Fibroblast of skin of left quadriceps (primary cell): ENCODE results near the gene ABCF2.

ENCODE experiments used
- DNase-seq, 2 experiments: peaks; one replicate each; pipeline ENCODE4 v3.0.0-alpha.2; 2013; ENCODE audit warnings: low read depth in 2 of 2

The ABCF2 gene

GRCh38 chr7:151242159-151243044, 15.4 kb upstream of the ABCF2 start:
- no peak for DNase-seq

DNA sequence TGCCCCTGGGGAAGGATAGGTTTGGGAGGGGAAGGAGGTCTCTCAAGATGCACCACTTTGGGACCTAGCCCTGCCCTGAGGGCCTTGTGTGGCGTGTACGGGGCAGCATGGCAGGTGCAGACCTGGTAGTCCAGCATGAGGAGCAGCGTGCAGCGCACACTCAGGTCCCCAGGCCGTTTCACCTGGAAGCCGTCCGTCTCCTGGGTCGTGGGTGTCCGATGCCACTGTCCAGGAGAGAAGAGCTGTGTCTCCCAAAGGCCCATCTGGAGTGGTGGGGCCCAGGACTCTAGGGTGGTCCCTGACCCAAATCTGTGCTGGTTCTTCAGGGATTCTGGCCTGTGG, 14.7 kb upstream of the ABCF2 start:
- DNase-seq, result no peak

DNA sequence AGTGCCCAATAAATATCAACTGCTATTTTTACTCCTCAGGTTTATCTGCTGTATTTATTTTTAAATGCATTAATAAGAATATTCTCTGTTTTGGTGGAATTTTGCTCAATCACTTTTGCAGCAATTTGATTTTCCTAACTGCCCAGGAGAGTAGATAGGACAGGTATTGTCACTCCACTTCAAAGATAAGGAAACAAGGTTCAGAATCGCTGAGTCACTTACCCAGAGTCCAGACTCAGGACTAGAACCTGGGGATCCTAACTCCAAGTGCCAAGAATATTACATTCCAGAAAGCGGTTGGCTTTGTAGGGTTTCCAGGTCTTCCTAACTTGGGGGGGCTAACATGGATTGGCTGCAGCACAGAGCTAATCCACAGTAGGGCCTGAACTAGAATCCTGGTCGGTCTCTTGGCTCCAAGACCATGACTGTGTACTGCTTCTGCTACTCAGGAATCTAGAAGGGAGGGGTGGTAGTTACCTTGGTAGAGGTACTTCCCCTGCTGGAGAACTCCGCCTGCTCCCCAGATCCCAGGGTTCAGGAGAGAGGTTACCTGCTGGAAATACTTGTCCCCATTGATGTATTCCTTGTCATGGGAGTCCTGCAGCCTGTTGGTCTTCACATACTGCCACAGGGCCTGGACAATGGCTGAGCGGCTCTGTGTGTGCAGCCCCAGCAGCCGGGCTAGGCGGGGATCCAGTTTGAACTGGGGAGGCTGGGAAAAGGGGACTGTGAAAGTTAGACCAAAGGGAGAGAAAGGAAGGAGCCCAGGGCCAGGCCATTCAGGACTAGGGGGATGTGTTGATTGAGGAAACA, 14.1 kb upstream of the ABCF2 start:
- no peak for DNase-seq

DNA sequence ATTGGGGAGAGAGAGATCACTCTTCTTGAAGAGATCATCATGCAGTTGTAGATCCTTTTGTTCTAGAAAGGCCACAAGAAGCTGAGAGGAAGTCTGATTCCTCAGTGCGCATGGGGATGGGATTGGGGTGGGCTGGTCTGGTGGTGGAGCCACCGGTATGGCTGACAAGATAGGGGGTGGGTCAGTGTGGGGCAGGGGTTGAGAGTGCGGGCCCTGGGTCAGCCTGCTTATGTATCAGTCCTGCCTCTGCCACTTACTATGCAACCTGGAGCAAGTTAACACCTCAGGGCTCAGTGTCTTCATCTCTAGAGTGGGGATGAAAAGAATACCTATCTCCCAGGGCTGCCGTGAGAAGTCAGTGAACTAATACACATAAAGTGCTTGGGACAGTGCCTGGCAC, 13.5 kb upstream of the ABCF2 start:
- DNase-seq, result no peak

DNA sequence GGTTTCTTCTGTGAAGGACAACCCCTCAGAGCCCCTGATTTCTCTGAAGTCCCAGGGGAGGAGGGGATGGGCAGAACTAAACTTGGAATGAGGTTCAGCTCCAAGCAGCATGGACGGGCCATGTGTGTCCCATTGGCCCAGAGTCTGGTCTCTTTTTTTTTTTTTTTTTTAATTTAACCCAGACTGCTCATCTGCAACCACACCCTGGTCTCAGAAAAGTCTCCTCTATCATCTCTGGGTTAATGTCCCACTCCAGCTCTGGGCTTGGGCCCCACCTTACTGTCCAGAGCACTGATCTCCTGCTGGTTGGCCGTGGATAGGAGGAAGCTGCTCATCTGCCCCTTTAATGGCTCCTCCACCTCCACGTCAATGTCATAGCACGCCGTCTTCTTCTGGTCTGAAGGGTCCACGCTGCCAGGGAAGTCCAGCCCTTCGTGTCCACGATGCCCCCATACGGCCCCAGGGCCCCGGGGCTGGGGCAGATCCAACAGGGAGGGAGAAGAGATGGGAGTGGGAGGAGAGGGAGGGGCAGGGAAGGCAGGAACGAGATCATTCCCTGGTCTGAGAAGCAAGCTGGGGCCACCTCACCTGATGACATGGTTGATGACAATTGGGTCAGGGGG, 12.9 kb upstream of the ABCF2 start:
- no peak for DNase-seq

- no peak for DNase-seq
Measured at GRCh38 chr7:151238924-151239836, 12.2 kb upstream of the ABCF2 start.

- no peak for DNase-seq
Measured at GRCh38 chr7:151238190-151238810, 11.3 kb upstream of the ABCF2 start.

- no peak for DNase-seq
Measured at GRCh38 chr7:151237244-151238189, 10.5 kb upstream of the ABCF2 start.

- no peak for DNase-seq
Measured at GRCh38 chr7:151236406-151236805, 9.4 kb upstream of the ABCF2 start.

DNA sequence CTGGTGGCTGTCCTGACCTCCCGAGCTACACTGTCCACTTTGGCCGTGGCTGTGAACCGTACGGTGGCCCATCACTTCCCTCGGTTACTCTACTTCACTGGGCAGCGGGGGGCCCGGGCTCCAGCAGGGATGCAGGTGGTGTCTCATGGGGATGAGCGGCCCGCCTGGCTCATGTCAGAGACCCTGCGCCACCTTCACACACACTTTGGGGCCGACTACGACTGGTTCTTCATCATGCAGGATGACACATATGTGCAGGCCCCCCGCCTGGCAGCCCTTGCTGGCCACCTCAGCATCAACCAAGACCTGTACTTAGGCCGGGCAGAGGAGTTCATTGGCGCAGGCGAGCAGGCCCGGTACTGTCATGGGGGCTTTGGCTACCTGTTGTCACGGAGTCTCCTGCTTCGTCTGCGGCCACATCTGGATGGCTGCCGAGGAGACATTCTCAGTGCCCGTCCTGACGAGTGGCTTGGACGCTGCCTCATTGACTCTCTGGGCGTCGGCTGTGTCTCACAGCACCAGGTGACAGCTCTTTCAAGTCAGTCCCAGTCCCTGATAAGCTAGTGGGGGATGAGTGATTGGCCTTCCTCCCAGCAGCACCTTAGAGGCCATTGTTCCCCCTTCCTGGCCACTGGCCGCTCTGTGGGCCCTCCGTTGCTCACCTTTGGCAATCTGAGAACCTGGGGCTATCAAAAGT, 8.2 kb upstream of the ABCF2 start:
- DNase-seq, result no peak

DNA sequence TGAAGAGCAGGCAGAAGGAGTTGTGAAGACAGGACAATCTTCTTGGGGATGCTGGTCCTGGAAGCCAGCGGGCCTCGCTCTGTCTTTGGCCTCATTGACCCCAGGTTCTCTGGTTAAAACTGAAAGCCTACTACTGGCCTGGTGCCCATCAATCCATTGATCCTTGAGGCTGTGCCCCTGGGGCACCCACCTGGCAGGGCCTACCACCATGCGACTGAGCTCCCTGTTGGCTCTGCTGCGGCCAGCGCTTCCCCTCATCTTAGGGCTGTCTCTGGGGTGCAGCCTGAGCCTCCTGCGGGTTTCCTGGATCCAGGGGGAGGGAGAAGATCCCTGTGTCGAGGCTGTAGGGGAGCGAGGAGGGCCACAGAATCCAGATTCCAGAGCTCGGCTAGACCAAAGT, 6.8 kb upstream of the ABCF2 start:
- DNase-seq, result no peak

- peak; percentile 28 to 37 for DNase-seq
Measured at GRCh38 chr7:151232917-151233701, 6.1 kb upstream of the ABCF2 start.

DNA sequence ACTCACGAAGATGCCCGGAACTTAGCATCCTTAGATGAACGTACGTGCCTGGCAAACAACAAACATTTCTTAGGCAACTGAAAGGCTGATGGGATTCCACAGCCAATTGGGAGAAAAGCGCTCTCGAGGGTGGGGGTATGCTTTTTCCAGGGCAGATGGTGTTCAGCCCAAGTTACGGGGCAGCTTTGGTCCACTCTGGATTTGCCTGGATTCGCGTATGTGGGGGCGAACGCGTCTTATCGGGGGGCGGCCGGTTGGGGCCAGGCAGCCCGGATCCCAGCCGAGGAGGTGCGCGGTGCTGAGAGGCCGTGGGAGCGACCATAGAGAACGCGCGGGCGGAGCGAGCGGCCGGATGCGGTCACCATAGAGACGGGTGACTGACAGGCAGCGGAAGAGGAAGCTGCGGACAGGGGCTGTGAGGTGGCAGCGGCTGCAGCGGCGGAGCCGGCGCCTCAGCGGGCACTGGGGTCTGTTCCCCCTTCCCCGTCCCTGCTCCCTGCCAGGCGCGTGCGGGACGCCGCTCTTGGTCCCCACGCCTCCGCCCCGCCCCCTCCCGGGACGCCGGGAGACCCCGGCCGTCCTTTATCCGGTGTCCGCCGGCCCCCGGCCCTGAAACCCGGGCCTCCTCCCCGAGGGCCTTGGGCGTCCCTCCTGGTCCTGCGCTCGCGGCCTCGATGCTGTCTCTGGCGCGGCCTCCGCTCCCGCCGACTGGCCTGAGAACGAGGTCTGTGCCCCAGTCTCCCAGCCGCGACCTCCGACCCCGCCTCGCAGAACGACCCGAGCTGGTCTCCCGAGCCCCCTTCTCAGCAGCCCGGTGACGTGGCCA, 5.3 kb upstream of the ABCF2 start, which contains the start of gene CHPF2:
TSS of gene CHPF2 (plus strand) at position 393 of the 826 bp plus-strand sequence. CDS start 1,529 bp downstream, outside the sequence.
- DNase-seq, result peak; percentile 58 to 62

DNA sequence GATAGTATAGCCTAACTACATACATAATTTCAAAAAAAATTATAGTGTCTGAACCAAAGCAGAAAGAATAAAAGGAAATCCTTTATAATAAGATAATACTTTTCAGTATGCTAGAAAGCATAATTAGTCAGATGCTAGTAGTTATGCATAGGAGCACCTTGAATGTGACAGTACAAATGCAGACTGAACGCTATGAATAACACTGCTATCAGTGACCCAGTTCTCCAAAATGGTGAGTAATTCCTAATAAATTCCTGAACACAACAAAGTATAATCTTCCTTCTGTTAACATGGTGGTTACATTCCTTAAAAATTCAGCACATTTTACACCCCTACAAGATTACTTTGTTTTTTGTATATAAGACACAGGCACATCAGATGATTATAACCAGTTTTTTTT, 4.1 kb upstream of the ABCF2 start:
- DNase-seq, result no peak

DNA sequence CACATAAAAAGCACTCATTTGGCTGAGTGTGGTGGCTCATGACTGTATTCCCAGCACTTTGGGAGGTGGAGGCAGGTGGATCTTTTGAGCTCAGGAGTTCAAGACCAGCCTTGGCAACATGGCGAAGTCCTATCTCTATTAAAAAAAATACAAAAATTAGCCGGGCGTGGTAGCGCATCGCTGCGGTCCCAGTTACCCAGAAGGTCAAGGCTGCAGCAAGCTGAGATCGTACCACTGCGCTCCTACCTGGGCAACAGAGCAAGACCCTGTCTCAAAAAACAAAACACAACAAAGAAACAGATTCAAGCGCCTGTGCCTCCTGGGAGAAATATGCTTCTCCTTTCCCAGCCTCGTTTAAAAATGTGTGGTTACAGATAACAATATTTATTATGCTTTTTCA, 2.2 kb upstream of the ABCF2 start:
- no peak for DNase-seq

DNA sequence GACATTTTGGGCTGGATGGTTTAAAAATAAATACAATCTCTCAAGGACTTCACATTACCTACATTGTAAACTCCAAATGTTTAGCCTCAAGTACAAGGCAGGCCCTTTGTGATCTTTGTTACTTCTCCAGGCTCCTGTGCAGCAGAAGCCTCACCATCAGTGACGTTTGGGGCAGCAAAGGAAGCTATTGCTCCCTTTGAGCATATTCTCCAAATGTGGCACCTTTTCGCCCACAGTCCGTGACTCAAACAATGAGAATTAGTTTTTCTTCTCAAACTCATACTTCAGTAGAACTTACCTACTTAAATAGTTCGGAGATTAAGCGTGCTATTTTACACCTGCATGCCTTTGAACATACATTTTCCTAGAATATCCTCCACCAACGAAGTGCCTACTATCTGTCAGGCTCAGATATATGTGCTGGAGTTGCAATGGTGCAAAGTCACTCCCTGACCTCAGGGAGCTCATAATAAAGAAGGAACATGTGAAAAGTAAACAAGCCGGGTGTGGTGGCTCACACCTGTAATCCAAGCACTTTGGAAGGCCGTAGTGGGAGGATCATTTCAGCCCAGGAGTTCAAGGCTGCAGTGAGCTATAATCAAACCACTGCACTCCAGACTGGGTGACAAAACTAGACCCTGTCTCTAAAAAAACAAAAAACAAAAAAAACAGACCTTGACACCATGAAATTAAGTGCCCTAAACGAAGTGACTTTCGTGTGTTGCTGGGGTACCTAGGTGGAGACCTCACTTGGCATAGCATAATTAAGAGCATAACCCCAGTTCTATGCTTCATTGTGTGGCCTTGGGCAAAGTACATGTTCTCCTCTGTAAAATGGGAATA, 1.2 kb upstream of the ABCF2 start:
- no peak for DNase-seq

- DNase-seq, result no peak
Measured at GRCh38 chr7:151226560-151226874, 488 bp downstream of the ABCF2 start.
